ENCODE data around the gene TMEM80. TPM values are rescaled to one million over a fixed set of nuclear protein-coding genes. Genes with fewer than 3 reads are reported as not detected.
"Not testable (repeated sequence)": the region's sequence is repeated elsewhere in the genome, so short reads cannot be mapped to it uniquely, and the experiment has no call there.

TMEM80 gene
- total RNA-seq = 10 to 100 TPM; 26.2 to 44.3 (median 40.4) TPM
- 10 to 100 TPM; 31.4 to 37.8 TPM for polyA plus RNA-seq
- total RNA-seq = 14.5 reads per million, percentile 43 among the genes with 10 or more reads in this experiment

GRCh38 chr11:695538-696248 lies at the start of gene TMEM80:
Gene TMEM80 (plus strand): TSS chr11:695816. CDS start chr11:695828, 12 bp downstream.
- ChIA-PET CTCF (interaction anchor here (0.7 to 2.8 kb wide), 5 partner anchors 28 to 160 kb away, joined by 3 to 16 read pairs (median 4); no protein-coding TSS in a partner anchor), POLR2A (interaction anchor here (0.6 to 2.4 kb wide), 20 partner anchors 10 to 278 kb away, joined by 3 to 14 read pairs (median 4); partner anchors contain the start of genes EPS8L2, HRAS, PHRF1 and PNPLA2)
- Mint-ChIP-seq H3K27ac (peak within 1 kb of the TSS; percentile 88 to 98 (median 95)), H3K4me1 (peaks cover 40 to 56% (median 52%) of the 10 kb centered on the region in 7 donors), H3K9me3 (peaks cover 0 to 4% (median 0%) of the 10 kb centered on the region in 11 donors), H3K36me3 (peaks cover 0 to 7% (median 0%) of the 10 kb centered on the region in 5 donors), H3K4me3 (peak within 1 kb of the TSS; percentile 84 to 92 (median 89)), H3K27me3 (no peaks in the 10 kb centered on the region)
- DNase-seq = peak; percentile 91 to 98 (median 98)
- intact Hi-C loops (cut with micrococcal nuclease) = loop anchor here (1.0 to 10.0 kb wide), 16 partner anchors 28 to 426 kb away; partner anchors contain the start of genes IRF7 (in 2 of the 2), LRRC56 (in 2 of the 2), PHRF1 (in 2 of the 2) and RNH1 (in 2 of the 2)
- peak; percentile 76 for ATAC-seq
- Histone ChIP-seq H3K9me3 (ENCODE audit: control insufficient read depth in 2 of 3, low read length in 3 of 3) (no peaks in the 10 kb centered on the region), H3K27me3 (ENCODE audit: control insufficient read depth in 2 of 2, insufficient read depth in 2 of 2, low read length in 2 of 2) (no peaks in the 10 kb centered on the region), H3K4me1 (ENCODE audit: control insufficient read depth in 2 of 2, insufficient read depth in 2 of 2, low read length in 2 of 2) (peaks cover 13 to 42% of the 10 kb centered on the region in 2 donors), H3K4me3 (ENCODE audit: low read length) (peak within 1 kb of the TSS; percentile 97), H3K36me3 (ENCODE audit: control insufficient read depth in 2 of 3, insufficient read depth in 3 of 3, low read length in 3 of 3) (peaks cover 0 to 7% (median 0%) of the 10 kb centered on the region in 3 experiments), H3K27ac (ENCODE audit: low read depth, low read length) (peak within 1 kb of the TSS; percentile 100)

GRCh38 chr11:646214-646613 lies 49.4 kb upstream of the TMEM80 start:
- ChIA-PET CTCF (no interaction called here), POLR2A (interaction anchor here (0.5 kb wide), 1 partner anchor 50 kb away, joined by 3 read pairs; no protein-coding TSS in a partner anchor)
- Histone ChIP-seq H3K27me3 (ENCODE audit: control insufficient read depth in 2 of 2, insufficient read depth in 2 of 2, low read length in 2 of 2) (no peaks in the 10 kb centered on the region), H3K4me1 (ENCODE audit: control insufficient read depth in 2 of 2, insufficient read depth in 2 of 2, low read length in 2 of 2) (no peaks in the 10 kb centered on the region), H3K27ac (ENCODE audit: low read depth, low read length) (no peak overlapping the region), H3K9me3 (ENCODE audit: control insufficient read depth in 2 of 3, low read length in 3 of 3) (no peaks in the 10 kb centered on the region), H3K36me3 (ENCODE audit: control insufficient read depth in 2 of 3, insufficient read depth in 3 of 3, low read length in 3 of 3) (peaks cover 0 to 15% (median 3%) of the 10 kb centered on the region in 3 experiments), H3K4me3 (ENCODE audit: low read length) (no peak overlapping the region)
- intact Hi-C loops (cut with micrococcal nuclease) = no loop called here
- Mint-ChIP-seq H3K27me3 (no peaks in the 10 kb centered on the region), H3K4me3 (no peak overlapping the region), H3K36me3 (peaks cover 0 to 8% (median 1%) of the 10 kb centered on the region in 5 donors), H3K27ac (no peak overlapping the region), H3K4me1 (peaks cover 0 to 6% (median 0%) of the 10 kb centered on the region in 7 donors), H3K9me3 (no peaks in the 10 kb centered on the region)
- no peak for ATAC-seq
- DNase-seq = no peak

GRCh38 chr11:647672-648158 lies 47.9 kb upstream of the TMEM80 start:
- H3K36me3 ChIP-seq (ENCODE audit: control insufficient read depth in 2 of 3, insufficient read depth in 3 of 3, low read length in 3 of 3) = peaks cover 0 to 21% (median 3%) of the 10 kb centered on the region in 3 experiments
- H3K4me3 ChIP-seq (ENCODE audit: low read length); H3K4me1 ChIP-seq (ENCODE audit: control insufficient read depth in 2 of 2, insufficient read depth in 2 of 2, low read length in 2 of 2); CTCF ChIA-PET; H3K9me3 ChIP-seq (ENCODE audit: control insufficient read depth in 2 of 3, low read length in 3 of 3); H3K4me3 Mint-ChIP-seq; H3K4me1 Mint-ChIP-seq; H3K27me3 ChIP-seq (ENCODE audit: control insufficient read depth in 2 of 2, insufficient read depth in 2 of 2, low read length in 2 of 2); DNase-seq; ATAC-seq; H3K27me3 Mint-ChIP-seq; intact Hi-C loops (cut with micrococcal nuclease); H3K27ac ChIP-seq (ENCODE audit: low read depth, low read length); H3K9me3 Mint-ChIP-seq: not testable (repeated sequence)
- POLR2A ChIA-PET = interaction anchor here (0.7 kb wide), 1 partner anchor 112 kb away, joined by 6 read pairs; the partner anchor contains the start of gene HRAS
- Mint-ChIP-seq H3K36me3 (peaks cover 0 to 15% (median 8%) of the 10 kb centered on the region in 5 donors), H3K27ac (peak overlapping the region in 1 of 9 donors; percentile 52)

GRCh38 chr11:650482-650881 lies 45.1 kb upstream of the TMEM80 start:
- Mint-ChIP-seq H3K27ac (no peak overlapping the region), H3K4me3 (no peak overlapping the region), H3K9me3 (no peaks in the 10 kb centered on the region), H3K36me3 (peaks cover 0 to 20% (median 9%) of the 10 kb centered on the region in 5 donors), H3K4me1 (peaks cover 0 to 4% (median 0%) of the 10 kb centered on the region in 7 donors), H3K27me3 (no peaks in the 10 kb centered on the region)
- no peaks in the 10 kb centered on the region for H3K4me1 ChIP-seq (ENCODE audit: control insufficient read depth in 2 of 2, insufficient read depth in 2 of 2, low read length in 2 of 2)
- H3K27me3 ChIP-seq (ENCODE audit: control insufficient read depth in 2 of 2, insufficient read depth in 2 of 2, low read length in 2 of 2) = no peaks in the 10 kb centered on the region
- H3K9me3 ChIP-seq (ENCODE audit: control insufficient read depth in 2 of 3, low read length in 3 of 3) = no peaks in the 10 kb centered on the region
- no peak for ATAC-seq
- no peak overlapping the region for H3K27ac ChIP-seq (ENCODE audit: low read depth, low read length)
- CTCF ChIA-PET = no interaction called here
- DNase-seq = no peak
- POLR2A ChIA-PET = no interaction called here
- H3K4me3 ChIP-seq (ENCODE audit: low read length) = no peak overlapping the region
- intact Hi-C loops (cut with micrococcal nuclease) = no loop called here
- peaks cover 0 to 23% (median 4%) of the 10 kb centered on the region in 3 experiments for H3K36me3 ChIP-seq (ENCODE audit: control insufficient read depth in 2 of 3, insufficient read depth in 3 of 3, low read length in 3 of 3)

GRCh38 chr11:653136-653535 lies 42.5 kb upstream of the TMEM80 start:
- POLR2A ChIA-PET; H3K9me3 ChIP-seq (ENCODE audit: control insufficient read depth in 2 of 3, low read length in 3 of 3); H3K4me3 Mint-ChIP-seq; CTCF ChIA-PET; H3K4me1 Mint-ChIP-seq; H3K4me3 ChIP-seq (ENCODE audit: low read length); H3K9me3 Mint-ChIP-seq; intact Hi-C loops (cut with micrococcal nuclease); DNase-seq; H3K27ac ChIP-seq (ENCODE audit: low read depth, low read length); H3K27me3 Mint-ChIP-seq; H3K4me1 ChIP-seq (ENCODE audit: control insufficient read depth in 2 of 2, insufficient read depth in 2 of 2, low read length in 2 of 2); H3K27me3 ChIP-seq (ENCODE audit: control insufficient read depth in 2 of 2, insufficient read depth in 2 of 2, low read length in 2 of 2); ATAC-seq: not testable (repeated sequence)
- H3K36me3 ChIP-seq (ENCODE audit: control insufficient read depth in 2 of 3, insufficient read depth in 3 of 3, low read length in 3 of 3) = peaks cover 0 to 29% (median 4%) of the 10 kb centered on the region in 3 experiments
- H3K27ac Mint-ChIP-seq = peak overlapping the region in 1 of 9 donors; percentile 13
- peaks cover 0 to 24% (median 8%) of the 10 kb centered on the region in 5 donors for H3K36me3 Mint-ChIP-seq

- DNase-seq (no peak), ATAC-seq (no peak)
- no peak overlapping the region for H3K27ac Mint-ChIP-seq
- intact Hi-C loops (cut with micrococcal nuclease) = no loop called here
- H3K9me3 Mint-ChIP-seq = no peaks in the 10 kb centered on the region
- H3K36me3 Mint-ChIP-seq = peaks cover 0 to 28% (median 8%) of the 10 kb centered on the region in 5 donors
- Histone ChIP-seq H3K4me3 (ENCODE audit: low read length) (no peak overlapping the region), H3K36me3 (ENCODE audit: control insufficient read depth in 2 of 3, insufficient read depth in 3 of 3, low read length in 3 of 3) (peaks cover 0 to 35% (median 4%) of the 10 kb centered on the region in 3 experiments), H3K27me3 (ENCODE audit: control insufficient read depth in 2 of 2, insufficient read depth in 2 of 2, low read length in 2 of 2) (no peaks in the 10 kb centered on the region), H3K9me3 (ENCODE audit: control insufficient read depth in 2 of 3, low read length in 3 of 3) (no peaks in the 10 kb centered on the region), H3K4me1 (ENCODE audit: control insufficient read depth in 2 of 2, insufficient read depth in 2 of 2, low read length in 2 of 2) (no peaks in the 10 kb centered on the region), H3K27ac (ENCODE audit: low read depth, low read length) (no peak overlapping the region)
- H3K4me3 Mint-ChIP-seq = no peak overlapping the region
- peaks cover 0 to 3% (median 0%) of the 10 kb centered on the region in 7 donors for H3K4me1 Mint-ChIP-seq
- CTCF ChIA-PET = no interaction called here
- no peaks in the 10 kb centered on the region for H3K27me3 Mint-ChIP-seq
- POLR2A ChIA-PET = no interaction called here
Observed at GRCh38 chr11:653837-654236, 41.8 kb upstream of the TMEM80 start.
